IMR-90 (cell line): Measurements from ENCODE around the gene BSCL2. TPM values are rescaled to one million over a fixed set of nuclear protein-coding genes. Genes with fewer than 3 reads are reported as not detected.

Source experiments
- ATAC-seq: fragments of 200-7000 bp; cut with Tn5 transposase; 2 replicates; pipeline ENCODE4 v1.9.1; 2020; ENCODE audit warnings: low read depth, mild to moderate bottlenecking, moderate library complexity
- BruUV-seq: library from RNA; stranded (reverse); fragments of 400-500 nt; replicated peaks from 2 replicates; lab custom pipeline; 2021; lab: Mats Ljungman, UMichigan
- CTCF ChIA-PET: fragments of 300-600 bp; formaldehyde crosslinking; extraction: SDS; loops from one replicate; lab custom pipeline; 2021; ENCODE audit warnings: antibody characterized with exemption; lab: Yijun Ruan, JAX
- POLR2A ChIA-PET: fragments of 300-600 bp; sonication (Branson Sonifier 250); formaldehyde crosslinking; loops from one replicate; lab custom pipeline; 2022; ENCODE audit warnings: antibody characterized with exemption; ENCODE audit not compliant: unreplicated experiment; lab: Charles Lee
- DNase-seq: peaks from one replicate; pipeline ENCODE4 v3.0.0; 2013
- H2AFZ ChIP-seq: replicated peaks from 2 replicates; pipeline ENCODE3; 2013; ENCODE audit warnings: low read length, mild to moderate bottlenecking; ENCODE audit not compliant: poor library complexity
- H2AK5ac ChIP-seq: 2 replicates; pipeline ENCODE4 v1.6.1; 2013; ENCODE audit warnings: low read depth, low read length, inconsistent platforms
- H2AK9ac ChIP-seq: replicated peaks from 2 replicates; pipeline ENCODE3; 2013; ENCODE audit warnings: mild to moderate bottlenecking, low read depth, low read length, moderate library complexity; ENCODE audit not compliant: poor library complexity
- H2BK120ac ChIP-seq: 2 replicates; pipeline ENCODE4 v1.6.1; 2013; ENCODE audit warnings: low read depth, low read length, inconsistent platforms
- H2BK15ac ChIP-seq: 3 replicates; pipeline ENCODE4 v1.6.1; 2013; ENCODE audit warnings: low read depth, low read length, inconsistent platforms
- H2BK20ac ChIP-seq: 2 replicates; pipeline ENCODE4 v1.6.1; 2013; ENCODE audit warnings: low read depth, mild to moderate bottlenecking, inconsistent platforms, low read length, moderate library complexity
- H2BK5ac ChIP-seq: 2 replicates; pipeline ENCODE4 v1.6.1; 2013; ENCODE audit warnings: mild to moderate bottlenecking, low read depth, low read length, inconsistent platforms; ENCODE audit not compliant: poor library complexity, severe bottlenecking
- H3K14ac ChIP-seq: replicated peaks from 2 replicates; pipeline ENCODE4 v1.6.1; 2013; ENCODE audit warnings: low read depth, low read length, inconsistent platforms
- H3K18ac ChIP-seq: 2 replicates; pipeline ENCODE4 v1.6.1; 2013; ENCODE audit warnings: low read depth, low read length, control low read depth
- H3K23ac ChIP-seq: 2 replicates; pipeline ENCODE4 v1.6.1; 2013; ENCODE audit warnings: low read depth, low read length, inconsistent platforms
- H3K27ac ChIP-seq: 2 replicates; pipeline ENCODE4 v1.5.1; 2013; ENCODE audit warnings: mild to moderate bottlenecking, control low read depth, low read length; ENCODE audit not compliant: insufficient read depth
- H3K27me3 ChIP-seq: 2 replicates; pipeline ENCODE4 v1.6.1; 2013; ENCODE audit warnings: low read length; ENCODE audit not compliant: control insufficient read depth, insufficient read depth
- H3K36me3 ChIP-seq: 2 replicates; pipeline ENCODE4 v1.6.1; 2013; ENCODE audit warnings: low read length, mixed read lengths; ENCODE audit not compliant: control insufficient read depth, insufficient read depth
- H3K4ac ChIP-seq: 2 replicates; pipeline ENCODE4 v1.6.1; 2013; ENCODE audit warnings: low read depth, low read length, inconsistent platforms
- H3K4me1 ChIP-seq: 2 replicates; pipeline ENCODE4 v1.6.1; 2013; ENCODE audit warnings: low read length, mixed read lengths; ENCODE audit not compliant: control insufficient read depth, insufficient read depth
- H3K4me2 ChIP-seq: 2 replicates; pipeline ENCODE4 v1.6.1; 2013; ENCODE audit warnings: low read depth, mild to moderate bottlenecking, control low read depth, low read length, moderate library complexity
- H3K4me3 ChIP-seq: 2 replicates; pipeline ENCODE4 v1.5.1; 2013; ENCODE audit warnings: low read depth, mild to moderate bottlenecking, control low read depth, low read length, moderate library complexity; ENCODE audit not compliant: insufficient read depth
- H3K56ac ChIP-seq: 2 replicates; pipeline ENCODE4 v1.6.1; 2013; ENCODE audit warnings: low read length, inconsistent platforms; ENCODE audit not compliant: insufficient read depth; ENCODE audit errors: extremely low read depth
- H3K79me1 ChIP-seq, 2 experiments: 2 replicates each; pipeline ENCODE4 v1.6.1; 2013; ENCODE audit warnings: low read length in 2 of 2, inconsistent platforms in 1 of 2, low read depth in 1 of 2
- H3K9ac ChIP-seq: 2 replicates; pipeline ENCODE4 v1.6.1; 2013; ENCODE audit warnings: low read depth, low read length, control low read depth
- H3K9me1 ChIP-seq: 2 replicates; pipeline ENCODE4 v1.6.1; 2013; ENCODE audit warnings: low read length, inconsistent platforms; ENCODE audit not compliant: insufficient read depth
- H3K9me3 ChIP-seq: 2 replicates; pipeline ENCODE4 v1.6.1; 2013; ENCODE audit warnings: low read length; ENCODE audit not compliant: control insufficient read depth, insufficient read depth
- H4K20me1 ChIP-seq: 2 replicates; pipeline ENCODE4 v1.6.1; 2013; ENCODE audit warnings: low read length, inconsistent platforms; ENCODE audit not compliant: insufficient read depth
- H4K5ac ChIP-seq: 2 replicates; pipeline ENCODE4 v1.6.1; 2013; ENCODE audit warnings: mild to moderate bottlenecking, low read depth, low read length, control low read depth
- H4K8ac ChIP-seq, 2 experiments: 2 replicates each; pipeline ENCODE4 v1.6.1; 2013; ENCODE audit warnings: low read depth in 2 of 2, low read length in 2 of 2, control low read depth in 1 of 2, inconsistent platforms in 1 of 2
- H4K91ac ChIP-seq: 2 replicates; pipeline ENCODE4 v1.6.1; 2013; ENCODE audit warnings: low read depth, low read length, inconsistent platforms; ENCODE audit not compliant: insufficient read depth
- BHLHE40 ChIP-seq: fragments of 150-350 bp; IDR thresholded peaks from 2 replicates; pipeline ENCODE4 v1.6.1; 2016; ENCODE audit warnings: mild to moderate bottlenecking, low read depth, low read length
- CEBPB ChIP-seq: IDR thresholded peaks from 2 replicates; pipeline ENCODE4 v1.6.1; 2012; ENCODE audit warnings: low read depth, low read length, improper control_type of control experiment
- CHD1 ChIP-seq: IDR thresholded peaks from 2 replicates; pipeline ENCODE4 v1.6.1; 2012; ENCODE audit warnings: low read depth, low read length, improper control_type of control experiment
- FOS ChIP-seq: fragments of 150-350 bp; IDR thresholded peaks from 2 replicates; pipeline ENCODE4 v1.6.1; 2016; ENCODE audit warnings: low read depth, low read length
- MAFK ChIP-seq: IDR thresholded peaks from 2 replicates; pipeline ENCODE4 v1.6.1; 2012; ENCODE audit warnings: low read depth, low read length, improper control_type of control experiment
- MAZ ChIP-seq: IDR thresholded peaks from 2 replicates; pipeline ENCODE4 v1.6.1; 2012; ENCODE audit warnings: low read depth, mild to moderate bottlenecking, low read length, improper control_type of control experiment, moderate library complexity, borderline replicate concordance
- MXI1 ChIP-seq: IDR thresholded peaks from 2 replicates; pipeline ENCODE4 v1.6.1; 2012; ENCODE audit warnings: low read depth, mild to moderate bottlenecking, low read length, moderate library complexity, borderline replicate concordance
- NFE2L2 ChIP-seq: fragments of 150-350 bp; IDR thresholded peaks from 2 replicates; pipeline ENCODE4 v1.6.1; 2016; ENCODE audit warnings: low read depth, mild to moderate bottlenecking, low read length
- POLR2A ChIP-seq: IDR thresholded peaks from 2 replicates; pipeline ENCODE4 v1.6.1; 2012; ENCODE audit warnings: mild to moderate bottlenecking, low read depth, low read length
- RAD21 ChIP-seq: IDR thresholded peaks from 2 replicates; pipeline ENCODE4 v1.6.1; 2012; ENCODE audit warnings: low read length, improper control_type of control experiment
- RCOR1 ChIP-seq: IDR thresholded peaks from 2 replicates; pipeline ENCODE4 v1.6.1; 2012; ENCODE audit warnings: mild to moderate bottlenecking, low read length, improper control_type of control experiment; ENCODE audit not compliant: insufficient replicate concordance
- RFX5 ChIP-seq: IDR thresholded peaks from 2 replicates; pipeline ENCODE4 v1.8.0; 2012; ENCODE audit warnings: low read depth, mild to moderate bottlenecking, low read length, moderate library complexity
- SMC3 ChIP-seq: fragments of 150-350 bp; IDR thresholded peaks from 2 replicates; pipeline ENCODE4 v1.6.1; 2016; ENCODE audit warnings: low read depth, mild to moderate bottlenecking, antibody characterized with exemption, low read length, moderate library complexity
- WGBS, 2 experiments: methylation state at CpG; one replicate each; pipeline versions ENCODE4 v1.1.5 to v1.1.7; 2013; ENCODE audit warnings: missing lambda C conversion rate in 2 of 2; ENCODE audit not compliant: insufficient read length in 1 of 2; ENCODE audit errors: extremely low coverage in 2 of 2; 5-methylcytosine and 5-hydroxymethylcytosine counted together
- dilution Hi-C: fragments of 300-500 bp; cut with HindIII; formaldehyde crosslinking; loops from one replicate; pipeline ENCODE4 v1.14.3; 2018; ENCODE audit warnings: low sequenced_read_pairs; ENCODE audit not compliant: unreplicated experiment
- in situ Hi-C: fragments of 300-500 bp; cut with MboI; formaldehyde crosslinking; loops from 3 replicates; pipeline ENCODE4 v1.14.3; 2019; ENCODE audit warnings: low sequenced_read_pairs, inconsistent platforms, mixed read lengths
- intact Hi-C: fragments of 100-400 bp; cut with micrococcal nuclease; formaldehyde crosslinking; loops from 2 replicates; pipeline ENCODE4 v1.10.0; 2022
- polyA plus RNA-seq, 3 experiments: library from polyadenylated mRNA; depleted of rRNA; stranded (reverse); fragments of >200 nt; gene quantifications; 2 replicates each; pipeline ENCODE4 v1.2.3, GENCODE V29; 2012; ENCODE audit warnings: low replicate concordance in 1 of 3
- total RNA-seq: library from RNA; depleted of rRNA; stranded (reverse); fragments of >200 nt; gene quantifications from 2 replicates; pipeline ENCODE4 v1.2.3, GENCODE V29; 2012
- TF ChIP-seq, protein P1 (sequence below): fragments of 150-350 bp; IDR thresholded peaks from 2 replicates; pipeline ENCODE4 v1.6.1; 2016; ENCODE audit warnings: low read depth, mild to moderate bottlenecking, low read length, moderate library complexity, borderline replicate concordance
- TF ChIP-seq, protein P2 (sequence below): conservative IDR thresholded peaks from 2 replicates; pipeline ENCODE4 v1.5.1; 2012; ENCODE audit warnings: mild to moderate bottlenecking, low read depth, low read length, improper control_type of control experiment
- TF ChIP-seq, protein P3 (sequence below): fragments of 150-350 bp; IDR thresholded peaks from 2 replicates; pipeline ENCODE4 v1.6.1; 2017; ENCODE audit warnings: mild to moderate bottlenecking, antibody characterized with exemption, low read length, low read depth

Gene BSCL2
- total and polyA plus RNA-seq, 2 of the 4 experiments (the other 2 are of a cell fraction): 26.2 to 47.1 TPM

DNA sequence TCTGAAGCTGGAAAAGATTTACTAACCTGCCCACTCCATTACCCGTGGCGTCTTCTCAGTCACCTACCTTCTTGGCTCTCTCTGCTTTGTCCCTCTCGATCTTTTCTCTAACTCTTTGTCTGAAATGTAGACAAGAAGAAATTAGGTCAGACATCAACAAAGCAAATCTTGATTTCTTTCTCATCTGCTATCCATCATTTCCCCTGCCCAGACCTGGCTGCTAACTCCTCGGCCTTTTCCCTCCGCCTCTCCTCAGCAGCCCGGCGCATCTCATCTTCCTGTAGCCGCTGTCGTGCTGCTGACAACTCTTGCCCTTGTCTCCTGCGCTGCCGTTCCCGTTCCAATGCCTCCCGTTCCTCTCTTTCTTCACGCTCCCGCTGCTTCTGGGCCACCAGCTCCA is 29.5 kb downstream of the BSCL2 start:
- no TSS peak for BruUV-seq
- H3K4me2 ChIP-seq: peak overlapping the region; percentile 99
- no peaks in the 10 kb centered on the region for H3K27me3 ChIP-seq
- H3K79me1 ChIP-seq: peaks cover 13 to 35% of the 10 kb centered on the region in 2 experiments; a peak in 3 of 4 replicates
- H3K36me3 ChIP-seq: peaks cover 19% of the 10 kb centered on the region
- ChIA-PET CTCF (no interaction called here), POLR2A (no interaction called here)
- H3K9ac ChIP-seq: no peak overlapping the region; the same call in 1 of the 2 replicates
- H3K9me3 ChIP-seq: no peaks in the 10 kb centered on the region
- WGBS, 2 experiments: 88% methylated on average over 6 of the region's 15 CpGs; no CpG with 5 or more reads in 1 of the 2 experiments
- no peak overlapping the region for H2BK15ac ChIP-seq
- intact Hi-C loops (no loop called here), dilution Hi-C loops (no loop called here), in situ Hi-C loops (no loop called here)
- H3K56ac ChIP-seq: no peak overlapping the region
- DNase-seq: no peak
- no peak overlapping the region for H2BK20ac ChIP-seq
- peaks cover 4% of the 10 kb centered on the region; the same call in 1 of the 2 replicates for H3K9me1 ChIP-seq
- no peak overlapping the region for H2BK120ac ChIP-seq
- H2AK9ac ChIP-seq: no peak overlapping the region
- no peak overlapping the region for H3K23ac ChIP-seq
- H2AK5ac ChIP-seq: no peak overlapping the region
- no peak overlapping the region for H3K27ac ChIP-seq
- no peak overlapping the region for H2AFZ ChIP-seq
- no peak overlapping the region for H3K4ac ChIP-seq
- H3K14ac ChIP-seq: no peak overlapping the region
- ATAC-seq: no peak
- H4K5ac ChIP-seq: no peak overlapping the region
- H3K4me3 ChIP-seq: 0 out of 2 replicates have a peak overlapping the region, but pooled peaks have one; percentile 13
- no peak overlapping the region for H4K91ac ChIP-seq
- peaks cover 10% of the 10 kb centered on the region for H3K4me1 ChIP-seq
- H2BK5ac ChIP-seq: no peak overlapping the region
- H3K18ac ChIP-seq: no peak overlapping the region
- no peak for TF ChIP-seq SMC3
- no peak for TF ChIP-seq MXI1
- no peak for TF ChIP-seq CHD1
- no peak for TF ChIP-seq CEBPB
- TF ChIP-seq RFX5: no peak
- no peak for TF ChIP-seq FOS
- TF ChIP-seq RCOR1: no peak
- TF ChIP-seq, protein P1, sequence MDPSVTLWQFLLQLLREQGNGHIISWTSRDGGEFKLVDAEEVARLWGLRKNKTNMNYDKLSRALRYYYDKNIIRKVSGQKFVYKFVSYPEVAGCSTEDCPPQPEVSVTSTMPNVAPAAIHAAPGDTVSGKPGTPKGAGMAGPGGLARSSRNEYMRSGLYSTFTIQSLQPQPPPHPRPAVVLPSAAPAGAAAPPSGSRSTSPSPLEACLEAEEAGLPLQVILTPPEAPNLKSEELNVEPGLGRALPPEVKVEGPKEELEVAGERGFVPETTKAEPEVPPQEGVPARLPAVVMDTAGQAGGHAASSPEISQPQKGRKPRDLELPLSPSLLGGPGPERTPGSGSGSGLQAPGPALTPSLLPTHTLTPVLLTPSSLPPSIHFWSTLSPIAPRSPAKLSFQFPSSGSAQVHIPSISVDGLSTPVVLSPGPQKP: no peak
- no peak for TF ChIP-seq NFE2L2
- TF ChIP-seq BHLHE40: no peak
- TF ChIP-seq, protein P2, sequence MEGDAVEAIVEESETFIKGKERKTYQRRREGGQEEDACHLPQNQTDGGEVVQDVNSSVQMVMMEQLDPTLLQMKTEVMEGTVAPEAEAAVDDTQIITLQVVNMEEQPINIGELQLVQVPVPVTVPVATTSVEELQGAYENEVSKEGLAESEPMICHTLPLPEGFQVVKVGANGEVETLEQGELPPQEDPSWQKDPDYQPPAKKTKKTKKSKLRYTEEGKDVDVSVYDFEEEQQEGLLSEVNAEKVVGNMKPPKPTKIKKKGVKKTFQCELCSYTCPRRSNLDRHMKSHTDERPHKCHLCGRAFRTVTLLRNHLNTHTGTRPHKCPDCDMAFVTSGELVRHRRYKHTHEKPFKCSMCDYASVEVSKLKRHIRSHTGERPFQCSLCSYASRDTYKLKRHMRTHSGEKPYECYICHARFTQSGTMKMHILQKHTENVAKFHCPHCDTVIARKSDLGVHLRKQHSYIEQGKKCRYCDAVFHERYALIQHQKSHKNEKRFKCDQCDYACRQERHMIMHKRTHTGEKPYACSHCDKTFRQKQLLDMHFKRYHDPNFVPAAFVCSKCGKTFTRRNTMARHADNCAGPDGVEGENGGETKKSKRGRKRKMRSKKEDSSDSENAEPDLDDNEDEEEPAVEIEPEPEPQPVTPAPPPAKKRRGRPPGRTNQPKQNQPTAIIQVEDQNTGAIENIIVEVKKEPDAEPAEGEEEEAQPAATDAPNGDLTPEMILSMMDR: no peak
- TF ChIP-seq, protein P3, sequence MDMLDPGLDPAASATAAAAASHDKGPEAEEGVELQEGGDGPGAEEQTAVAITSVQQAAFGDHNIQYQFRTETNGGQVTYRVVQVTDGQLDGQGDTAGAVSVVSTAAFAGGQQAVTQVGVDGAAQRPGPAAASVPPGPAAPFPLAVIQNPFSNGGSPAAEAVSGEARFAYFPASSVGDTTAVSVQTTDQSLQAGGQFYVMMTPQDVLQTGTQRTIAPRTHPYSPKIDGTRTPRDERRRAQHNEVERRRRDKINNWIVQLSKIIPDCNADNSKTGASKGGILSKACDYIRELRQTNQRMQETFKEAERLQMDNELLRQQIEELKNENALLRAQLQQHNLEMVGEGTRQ: no peak
- no peak for TF ChIP-seq RAD21
- TF ChIP-seq MAFK: no peak
- TF ChIP-seq MAZ: no peak
- TF ChIP-seq POLR2A: no peak
- H4K20me1 ChIP-seq: no peaks in the 10 kb centered on the region
- no peak overlapping the region for H4K8ac ChIP-seq
